Stimulated activated CD4-positive, alpha-beta T cell treated with anti-CD3 and anti-CD28 coated beads, Interleukin-15, amount 100 ng/mL, for 1 hour (primary cell): ENCODE results near the gene DHX16.
A peak's percentile ranks its signal among the peaks of the same experiment; 100 is the strongest.

Experiments
- DNase-seq, 2 donors: peaks; one replicate each; pipeline ENCODE4 v3.0.0-alpha.2; 2020; ENCODE audit warnings: low read depth in 1 of 2, low spot score in 1 of 2

DHX16 gene

GRCh38 chr6:30640481-30640880, 32.3 kb downstream of the DHX16 start:
- no peak for DNase-seq

GRCh38 chr6:30635834-30636233, 37.0 kb downstream of the DHX16 start:
- no peak for DNase-seq

GRCh38 chr6:30626484-30627366, 46.1 kb downstream of the DHX16 start, which contains the start of gene ATAT1:
ATAT1 (plus strand) TSS chr6:30626874.
- DNase-seq: peak; percentile 73 to 82

- no peak for DNase-seq
These were observed 47.3 kb downstream of the DHX16 start for GRCh38 chr6:30625511-30625910.

- DNase-seq: no peak
These were observed 53.2 kb downstream of the DHX16 start for GRCh38 chr6:30619561-30619960.

- no peak for DNase-seq
These were observed 54.5 kb downstream of the DHX16 start for GRCh38 chr6:30618270-30618797.

GRCh38 chr6:30617565-30618269, 55.1 kb downstream of the DHX16 start, which contains the start of gene MRPS18B:
MRPS18B (plus strand) TSS chr6:30617840; CDS start chr6:30617866, 26 bp downstream.
- DNase-seq: peak; percentile 88 to 95

GRCh38 chr6:30616811-30617564, 55.8 kb downstream of the DHX16 start, which contains the start of gene PPP1R10:
PPP1R10 (minus strand) TSS chr6:30617243; CDS start chr6:30609944, 7,299 bp downstream.
- peak; percentile 90 to 97 for DNase-seq

GRCh38 chr6:30615958-30616810, 56.6 kb downstream of the DHX16 start:
- DNase-seq: no peak

GRCh38 chr6:30615219-30615957, 57.4 kb downstream of the DHX16 start:
- DNase-seq: no peak

GRCh38 chr6:30614843-30615218, 58.0 kb downstream of the DHX16 start:
- peak; percentile 34 to 74 for DNase-seq

GRCh38 chr6:30614044-30614842, 58.6 kb downstream of the DHX16 start:
- no peak for DNase-seq

- DNase-seq: no peak
These were observed 59.4 kb downstream of the DHX16 start for GRCh38 chr6:30613251-30614043.

- no peak for DNase-seq
These were observed 60.0 kb downstream of the DHX16 start for GRCh38 chr6:30612687-30613248.

- DNase-seq: no peak
These were observed 60.6 kb downstream of the DHX16 start for GRCh38 chr6:30612213-30612612.

- no peak for DNase-seq
These were observed 61.0 kb downstream of the DHX16 start for GRCh38 chr6:30611856-30612194.

GRCh38 chr6:30611150-30611855, 61.5 kb downstream of the DHX16 start:
- no peak for DNase-seq
